Neural progenitor cell (in vitro differentiated cells): ENCODE results near the gene GRAMD4.

Experiments
- CTCF ChIP-seq: fragments of 200-600 bp; sonication (generic); IDR thresholded peaks from 2 replicates; pipeline ENCODE4 v1.5.1; 2017; ENCODE audit warnings: antibody characterized with exemption, mild to moderate bottlenecking
- EZH2 ChIP-seq: fragments of 200-600 bp; sonication (generic); IDR thresholded peaks from 2 replicates; pipeline ENCODE4 v1.6.1; 2017; ENCODE audit warnings: antibody characterized with exemption, mild to moderate bottlenecking, moderate library complexity

- no peak for TF ChIP-seq EZH2
- TF ChIP-seq CTCF, result no peak
Observed at GRCh38 chr22:46679706-46680269, 59.6 kb downstream of the GRAMD4 start.
